Keratinocyte (primary cell): ENCODE results near the gene MYO1C. TPM values are rescaled to one million over a fixed set of nuclear protein-coding genes. Genes with fewer than 3 reads are reported as not detected.

ENCODE experiments used
- DNase-seq: peaks from one replicate; pipeline ENCODE4 v3.0.0-alpha.2; 2011; ENCODE audit warnings: low read depth, missing footprints, low spot score
- FAIRE-seq: peaks from 2 replicates; lab custom pipeline; 2011; peaks lifted over from hg19 to GRCh38; lab: Jason Lieb, UNC
- H2AFZ ChIP-seq: 2 replicates; pipeline ENCODE4 v1.6.0; 2012; ENCODE audit warnings: low read length, control low read depth, inconsistent platforms; ENCODE audit not compliant: control insufficient read depth
- H3K27ac ChIP-seq: 2 replicates; pipeline ENCODE4 v1.5.1; 2011; ENCODE audit warnings: low read length; ENCODE audit not compliant: control insufficient read depth, insufficient read depth
- H3K27me3 ChIP-seq: 3 replicates; pipeline ENCODE4 v1.6.0; 2011; ENCODE audit warnings: low read length; ENCODE audit not compliant: control insufficient read depth, insufficient read depth; ENCODE audit errors: extremely low read depth
- H3K36me3 ChIP-seq, 2 experiments: 2 replicates in 1 of 2; 3 replicates in 1 of 2; pipeline ENCODE4 v1.5.1; 2011; ENCODE audit warnings: low read length in 2 of 2, mild to moderate bottlenecking in 1 of 2; ENCODE audit not compliant: control insufficient read depth in 2 of 2, insufficient read depth in 2 of 2; ENCODE audit errors: extremely low read depth in 1 of 2
- H3K4me1 ChIP-seq: 3 replicates; pipeline ENCODE4 v1.5.1; 2011; ENCODE audit warnings: low read length; ENCODE audit not compliant: control insufficient read depth, insufficient read depth; ENCODE audit errors: extremely low read depth
- H3K4me2 ChIP-seq: 3 replicates; pipeline ENCODE4 v1.6.0; 2011; ENCODE audit warnings: low read depth, low read length; ENCODE audit not compliant: control insufficient read depth, insufficient read depth; ENCODE audit errors: extremely low read depth
- H3K4me3 ChIP-seq, 3 experiments: fragments of 200-600 bp in 1 of 3; sonication (generic) in 1 of 3; 2 replicates in 2 of 3; 3 replicates in 1 of 3; pipeline ENCODE4 v1.5.1; 2011 to 2016; ENCODE audit warnings: low read length in 3 of 3, mild to moderate bottlenecking in 3 of 3, control low read depth in 2 of 3, inconsistent platforms in 1 of 3, low read depth in 1 of 3, mixed read lengths in 1 of 3, mixed run types in 1 of 3, moderate library complexity in 1 of 3; ENCODE audit not compliant: control insufficient read depth in 2 of 3, insufficient read depth in 2 of 3; ENCODE audit errors: extremely low read depth in 1 of 3
- H3K79me2 ChIP-seq: 2 replicates; pipeline ENCODE4 v1.6.0; 2012; ENCODE audit warnings: low read length; ENCODE audit not compliant: control insufficient read depth, insufficient read depth
- H3K9ac ChIP-seq: 3 replicates; pipeline ENCODE4 v1.6.0; 2011; ENCODE audit warnings: low read length; ENCODE audit not compliant: control insufficient read depth, insufficient read depth; ENCODE audit errors: extremely low read depth
- H3K9me1 ChIP-seq: 3 replicates; pipeline ENCODE4 v1.6.0; 2011; ENCODE audit warnings: low read length; ENCODE audit not compliant: control insufficient read depth, insufficient read depth; ENCODE audit errors: extremely low read depth
- H3K9me3 ChIP-seq: 2 replicates; pipeline ENCODE4 v1.5.1; 2012; ENCODE audit warnings: low read depth, low read length; ENCODE audit not compliant: control insufficient read depth
- H4K20me1 ChIP-seq: 3 replicates; pipeline ENCODE4 v1.6.0; 2011; ENCODE audit warnings: low read length; ENCODE audit not compliant: control insufficient read depth, insufficient read depth; ENCODE audit errors: extremely low read depth
- CTCF ChIP-seq, 3 experiments: IDR thresholded peaks in 1 of 3; conservative IDR thresholded peaks in 1 of 3; optimal IDR thresholded peaks in 1 of 3; 2 replicates in 2 of 3; 3 replicates in 1 of 3; pipeline versions ENCODE3 to v1.5.1; 2011; ENCODE audit warnings: low read length in 3 of 3, mild to moderate bottlenecking in 3 of 3, moderate library complexity in 2 of 3, control low read depth in 1 of 3, inconsistent platforms in 1 of 3; ENCODE audit not compliant: insufficient read depth in 2 of 3; ENCODE audit errors: extremely low read depth in 1 of 3
- EZH2 ChIP-seq: IDR thresholded peaks from one replicate; pipeline ENCODE4 v1.6.1; 2012; ENCODE audit warnings: inconsistent platforms, mild to moderate bottlenecking, low read length, moderate library complexity
- dilution Hi-C: fragments of 300-500 bp; cut with MboI; formaldehyde crosslinking; loops from one replicate; pipeline ENCODE4 v1.7.0; 2020; ENCODE audit warnings: low sequenced_read_pairs; ENCODE audit not compliant: extremely low pct_ligation_motif_present
- polyA plus RNA-seq, 5 experiments: library from polyadenylated mRNA; depleted of rRNA in 3 of 5; stranded (reverse) in 3 of 5; stranded (forward) in 1 of 5; unstranded in 1 of 5; fragments of >200 nt; gene quantifications; 1 replicate in 1 of 5; 2 replicates in 3 of 5; 3 replicates in 1 of 5; pipeline versions ENCODE4 v1.2.1 to v1.2.3, GENCODE V29; 2011 to 2012; ENCODE audit warnings: missing spikeins in 2 of 5, low read depth in 1 of 5, low replicate concordance in 1 of 5

Gene MYO1C
- polyA plus RNA-seq, 1 donor (not counting 4 experiments of a cell fraction or from before 2014, with no cell fraction given): 101 TPM

GRCh38 chr17:1512351-1512750 lies 19.9 kb upstream of the MYO1C start:
- peak overlapping the region; percentile 65 for H3K9ac ChIP-seq
- peaks cover 10 to 13% of the 10 kb centered on the region in 2 experiments for H3K36me3 ChIP-seq
- H3K4me1 ChIP-seq: peaks cover 47% of the 10 kb centered on the region
- H3K79me2 ChIP-seq: peaks cover 21% of the 10 kb centered on the region
- FAIRE-seq (peak; percentile 95), DNase-seq (peak; percentile 75)
- TF ChIP-seq EZH2: no peak
- no peak for TF ChIP-seq CTCF (optimal IDR thresholded peaks at IDR 0.05 in 1 of 3, IDR thresholded peaks at IDR 0.05 in 1 of 3, conservative IDR thresholded peaks at IDR 0.05 in 1 of 3; ENCODE audit: extremely low read depth in 1 of 3, insufficient read depth in 2 of 3, low read length in 3 of 3)
- dilution Hi-C loops: no loop called here
- H3K27ac ChIP-seq: peak overlapping the region; percentile 83
- H3K9me1 ChIP-seq: no peaks in the 10 kb centered on the region
- H3K4me2 ChIP-seq: peak overlapping the region; percentile 17
- peak overlapping the region; percentile 3 for H2AFZ ChIP-seq
- H3K27me3 ChIP-seq: no peaks in the 10 kb centered on the region
- H4K20me1 ChIP-seq: no peaks in the 10 kb centered on the region
- no peaks in the 10 kb centered on the region for H3K9me3 ChIP-seq
- H3K4me3 ChIP-seq: no peak overlapping the region

GRCh38 chr17:1511756-1512321 lies 19.4 kb upstream of the MYO1C start:
- Histone ChIP-seq H3K9me3 (no peaks in the 10 kb centered on the region), H3K4me1 (peaks cover 47% of the 10 kb centered on the region), H2AFZ (peak overlapping the region; percentile 74), H3K9ac (peak overlapping the region; percentile 65), H3K36me3 (peaks cover 12 to 13% of the 10 kb centered on the region in 2 experiments), H3K9me1 (no peaks in the 10 kb centered on the region), H3K27me3 (no peaks in the 10 kb centered on the region), H3K4me2 (peak overlapping the region; percentile 59), H4K20me1 (no peaks in the 10 kb centered on the region), H3K27ac (peak overlapping the region; percentile 83), H3K4me3 (no peak overlapping the region), H3K79me2 (peaks cover 17% of the 10 kb centered on the region)
- no peak for TF ChIP-seq EZH2
- TF ChIP-seq CTCF (optimal IDR thresholded peaks at IDR 0.05 in 1 of 3, IDR thresholded peaks at IDR 0.05 in 1 of 3, conservative IDR thresholded peaks at IDR 0.05 in 1 of 3; ENCODE audit: extremely low read depth in 1 of 3, insufficient read depth in 2 of 3, low read length in 3 of 3): no peak
- dilution Hi-C loops: no loop called here
- no peak for FAIRE-seq
- no peak for DNase-seq
